GM19468 (cell line): Measurements from ENCODE around the gene EIF3J.

Experiments used
- ATAC-seq: cut with Tn5 transposase; IDR thresholded peaks from one replicate; pipeline ENCODE4 v1.9.1; 2021; ENCODE audit warnings: mild to moderate bottlenecking, moderate library complexity, moderate number of reproducible peaks; ENCODE audit not compliant: unreplicated experiment; ENCODE audit errors: extremely low read depth

Gene EIF3J

GRCh38 chr15:44585633-44586032, 48.7 kb downstream of the EIF3J start:
- no peak for ATAC-seq

- no peak for ATAC-seq
Measured at GRCh38 chr15:44588541-44588940, 51.6 kb downstream of the EIF3J start.

- ATAC-seq, result no peak
Measured at GRCh38 chr15:44591326-44591725, 54.4 kb downstream of the EIF3J start.

- ATAC-seq, result no peak
Measured at GRCh38 chr15:44593042-44593736, 56.2 kb downstream of the EIF3J start.

- ATAC-seq, result no peak
Measured at GRCh38 chr15:44595246-44595645, 58.3 kb downstream of the EIF3J start.

- no peak for ATAC-seq
Measured at GRCh38 chr15:44595656-44596510, 58.9 kb downstream of the EIF3J start.

- no peak for ATAC-seq
Measured at GRCh38 chr15:44596511-44597010, 59.6 kb downstream of the EIF3J start.

GRCh38 chr15:44598066-44598465, 61.1 kb downstream of the EIF3J start:
- ATAC-seq, result no peak

- no peak for ATAC-seq
Measured at GRCh38 chr15:44598892-44599291, 61.9 kb downstream of the EIF3J start.

- no peak for ATAC-seq
Measured at GRCh38 chr15:44603126-44603525, 66.2 kb downstream of the EIF3J start.

GRCh38 chr15:44606740-44607139, 69.8 kb downstream of the EIF3J start:
- ATAC-seq, result no peak
